CD4-positive, alpha-beta T cell treated with Interferon alpha-2 for 1 hour (primary cell): Measurements from ENCODE around the gene LOC101059915.
"Not testable (repeated sequence)": the region's sequence is repeated elsewhere in the genome, so short reads cannot be mapped to it uniquely, and the experiment has no call there.

Source experiments
- DNase-seq, 2 donors: peaks; one replicate each; pipeline ENCODE4 v3.0.0-alpha.2; 2020 to 2022

The LOC101059915 gene

DNA sequence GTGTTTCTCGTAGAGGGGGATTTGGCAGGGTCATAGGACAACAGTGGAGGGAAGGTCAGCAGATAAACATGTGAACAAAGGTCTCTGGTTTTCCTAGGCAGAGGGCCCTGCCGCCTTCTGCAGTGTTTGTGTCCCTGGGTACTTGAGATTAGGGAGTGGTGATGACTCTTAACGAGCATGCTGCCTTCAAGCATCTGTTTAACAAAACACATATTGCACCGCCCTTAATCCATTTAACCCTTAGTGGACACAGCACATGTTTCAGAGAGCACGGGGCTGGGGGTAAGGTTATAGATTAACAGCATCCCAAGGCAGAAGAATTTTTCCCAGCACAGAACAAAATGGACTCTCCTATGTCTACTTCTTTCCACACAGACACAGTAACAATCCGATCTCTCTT lies 22.9 kb upstream of the LOC101059915 start:
- not testable (repeated sequence) for DNase-seq

DNA sequence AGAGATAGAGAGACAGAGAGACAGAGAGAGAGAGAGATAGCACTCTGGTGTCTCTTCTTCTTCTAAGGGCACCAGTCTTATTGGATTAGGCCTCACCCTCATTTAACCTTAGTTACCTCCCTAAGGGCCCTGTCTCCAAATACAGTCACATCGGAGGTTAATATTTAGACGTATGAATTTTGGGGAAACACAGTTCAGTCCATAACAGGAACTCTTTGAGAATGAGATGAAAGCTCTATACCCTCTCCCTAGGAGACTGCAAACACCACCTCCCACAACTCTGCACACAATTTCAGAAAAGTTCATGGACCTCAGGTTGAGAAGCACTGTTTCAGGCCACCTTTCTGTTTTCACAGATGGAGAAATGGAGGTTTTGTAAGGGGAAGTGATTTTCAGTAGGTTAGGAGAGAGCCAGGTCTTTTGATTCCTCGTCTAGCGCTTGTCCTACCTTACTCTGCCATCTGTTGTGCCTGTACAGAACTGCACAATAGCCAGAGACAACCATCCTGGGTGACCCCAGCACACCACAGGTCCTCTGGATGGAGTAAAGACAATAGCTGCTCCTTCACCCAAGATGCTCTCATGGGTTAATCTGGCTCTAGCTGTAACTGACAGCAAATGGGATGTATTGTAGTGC lies 16.9 kb upstream of the LOC101059915 start:
- peak in 1 of 2 donors; percentile 53 for DNase-seq

DNA sequence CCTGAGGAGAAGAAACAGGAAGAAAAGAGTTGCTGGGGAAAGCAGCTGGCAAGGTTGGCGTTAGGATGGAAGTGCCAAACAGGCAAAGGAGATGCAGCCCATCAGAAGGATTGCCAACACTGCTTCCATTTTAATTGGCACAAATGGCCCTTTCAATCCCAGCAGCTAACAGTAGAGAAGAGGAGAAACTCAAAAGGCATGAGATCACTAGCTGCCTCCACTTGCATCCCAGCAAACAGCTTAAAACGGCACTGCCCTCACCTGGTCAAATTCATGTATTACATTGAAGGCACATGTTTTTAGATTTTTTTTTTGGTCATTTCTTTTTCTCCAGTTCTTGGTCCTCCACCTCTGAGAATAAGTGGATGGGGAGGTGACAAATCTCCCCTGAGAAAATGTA lies 14.9 kb upstream of the LOC101059915 start:
- peak; percentile 45 to 68 for DNase-seq

DNA sequence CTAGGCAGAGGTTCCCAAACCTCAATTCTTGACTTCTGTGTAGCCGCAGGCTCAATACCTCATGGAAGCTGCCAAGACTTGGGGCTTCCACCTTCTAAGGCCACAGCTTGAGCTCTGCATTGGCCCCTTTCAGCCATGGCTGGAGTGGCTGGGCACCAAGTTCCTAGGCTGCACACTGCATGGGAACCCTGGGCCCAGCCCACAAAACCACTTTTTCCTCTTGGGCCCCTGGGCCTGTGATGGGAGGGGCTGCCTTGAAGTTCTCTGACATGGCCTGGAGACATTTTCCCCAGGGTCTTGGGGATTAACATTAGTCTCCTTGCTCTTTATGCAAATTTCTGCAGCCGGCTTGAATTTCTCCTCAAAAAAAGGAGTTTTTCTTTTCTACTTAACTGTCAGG lies 14.0 kb upstream of the LOC101059915 start:
- DNase-seq, result no peak

DNA sequence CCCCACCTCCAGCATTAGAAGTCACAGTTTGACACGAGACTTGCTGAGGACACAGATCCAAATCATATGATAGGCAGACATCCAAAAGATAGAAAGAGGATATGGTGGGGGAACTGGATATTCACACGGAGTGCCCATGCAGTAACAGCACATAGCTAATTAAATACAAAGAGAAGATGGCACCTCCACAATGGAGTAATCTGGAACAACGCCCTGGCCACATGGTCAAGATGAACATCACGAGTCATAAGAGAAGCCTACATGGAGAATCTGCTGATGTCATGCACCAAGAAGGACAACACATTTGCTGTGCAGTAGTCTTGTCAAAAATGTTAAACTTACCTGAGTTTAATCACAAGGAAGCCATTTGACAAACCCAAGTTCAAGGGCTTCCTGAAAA lies 10.1 kb upstream of the LOC101059915 start:
- no peak for DNase-seq

DNA sequence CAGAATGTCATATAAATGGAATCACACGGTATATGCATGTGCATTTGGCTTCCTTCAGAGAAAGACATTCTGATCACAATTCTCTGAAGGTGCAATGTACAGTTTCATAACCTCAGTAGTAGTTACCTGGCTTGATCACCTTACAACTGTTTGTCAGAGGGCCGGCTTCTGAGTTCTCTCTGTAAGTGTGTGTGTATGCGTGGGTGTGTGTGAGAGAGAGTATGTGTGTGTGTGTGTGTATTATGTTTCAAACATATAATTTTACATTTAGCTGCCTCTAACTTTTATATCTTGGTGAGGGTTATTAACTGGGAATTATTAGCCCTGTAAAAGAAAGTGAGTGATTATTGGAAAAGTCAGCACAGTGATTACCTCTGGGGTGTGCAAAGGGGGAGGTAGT lies 8.0 kb upstream of the LOC101059915 start:
- DNase-seq, result no peak

DNA sequence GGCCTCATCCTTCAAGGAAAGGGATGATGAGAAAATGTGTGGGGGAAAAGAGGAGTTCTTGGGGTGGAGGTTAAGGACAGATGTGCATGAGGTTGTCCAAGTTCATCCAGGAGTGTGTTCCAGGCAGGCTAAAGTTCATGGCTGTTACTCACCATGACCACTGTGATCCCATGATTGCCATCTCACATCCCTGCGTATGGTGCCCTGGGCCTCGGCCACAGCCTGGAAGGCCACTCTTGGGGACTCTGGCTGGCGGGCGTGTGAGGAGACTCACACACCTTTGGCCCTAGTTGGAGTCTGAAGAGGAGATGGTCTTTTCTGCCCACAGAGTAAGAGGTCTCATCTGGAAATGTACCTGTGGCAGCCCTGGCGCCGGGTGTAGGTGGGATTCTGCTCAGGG lies 7.4 kb upstream of the LOC101059915 start:
- no peak for DNase-seq

DNA sequence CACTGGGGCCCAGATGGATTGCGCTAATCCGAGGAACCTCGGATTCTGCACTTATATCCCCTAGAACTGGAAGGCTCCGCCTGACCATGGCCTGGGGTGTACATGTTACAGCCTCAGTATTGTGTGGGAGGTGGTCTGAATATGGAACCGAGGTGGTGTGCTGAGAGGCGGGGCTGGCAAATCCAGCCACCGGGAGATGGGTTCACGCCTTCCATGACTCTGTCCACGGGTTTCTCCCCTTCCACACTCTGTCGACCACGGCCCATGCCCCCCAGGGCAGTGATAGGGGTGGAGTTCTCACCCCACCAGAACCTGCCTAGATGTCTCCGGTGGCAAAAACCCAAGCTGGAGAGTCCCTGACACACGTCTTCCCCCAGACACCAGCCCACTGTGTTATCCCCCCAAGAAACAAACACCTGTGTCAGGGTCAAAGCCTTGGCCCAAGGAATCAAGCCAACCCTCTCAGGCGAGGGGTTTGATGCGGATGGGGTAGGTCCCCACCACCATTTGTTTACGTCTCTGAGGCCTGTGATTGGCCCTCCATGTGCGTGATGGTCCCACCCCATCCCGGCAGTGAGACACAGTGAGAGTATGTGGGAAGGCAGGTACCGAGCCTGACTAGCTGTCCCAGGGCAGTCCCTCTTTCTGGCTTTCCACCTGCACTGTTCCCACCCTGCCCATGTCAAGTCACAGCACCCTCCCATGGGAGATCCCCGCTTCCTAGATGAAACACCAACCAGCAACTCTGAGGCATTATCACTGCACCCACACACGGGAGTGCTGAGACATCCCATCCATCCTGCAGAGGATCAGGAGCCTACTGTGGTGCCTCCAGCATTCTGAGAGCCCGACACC lies 6.6 kb upstream of the LOC101059915 start:
- DNase-seq, result no peak

DNA sequence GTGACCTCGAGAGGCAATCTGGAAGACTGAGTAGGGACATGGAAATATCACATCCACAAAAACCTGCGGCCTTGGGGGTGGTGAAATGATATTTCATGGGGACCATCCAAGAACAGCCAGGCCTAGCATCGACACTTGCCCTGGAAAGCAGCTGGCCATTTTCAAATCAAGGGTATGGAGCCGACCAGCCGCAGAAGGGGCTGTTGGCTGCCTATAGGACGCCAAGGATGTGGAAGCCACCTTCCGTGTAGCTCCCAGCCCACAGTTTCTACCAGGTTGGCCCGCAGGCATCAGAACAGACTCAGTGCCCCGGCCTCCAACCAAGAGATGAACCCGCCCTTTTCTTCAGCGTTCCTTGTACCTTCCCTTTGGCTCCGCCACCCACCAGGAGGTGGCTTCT lies 5.4 kb upstream of the LOC101059915 start:
- DNase-seq, result no peak

DNA sequence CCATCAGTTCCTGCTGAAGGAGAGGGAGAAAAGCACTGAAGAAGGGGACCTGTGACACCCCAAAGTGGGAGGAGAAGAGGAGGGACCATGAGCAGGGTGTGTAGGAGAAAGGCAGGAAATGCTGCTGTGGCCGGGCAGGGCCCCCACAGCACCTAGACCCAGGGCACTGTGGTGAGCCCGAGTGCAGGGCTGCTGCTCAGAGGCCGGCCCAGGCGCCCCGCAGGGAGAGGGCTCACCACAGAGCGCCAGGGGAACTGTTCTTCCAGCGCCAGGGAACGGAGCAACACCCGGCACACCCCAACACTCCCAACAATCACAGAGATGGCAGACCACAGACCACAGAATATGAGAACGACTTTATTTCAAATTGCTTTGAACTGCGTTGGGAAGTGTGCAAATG lies 4.7 kb upstream of the LOC101059915 start:
- not testable (repeated sequence) for DNase-seq

GRCh38 chrX:71663238-71663637 lies 4.1 kb upstream of the LOC101059915 start:
- peak in 1 of 2 donors; percentile 53 for DNase-seq

- not testable (repeated sequence) for DNase-seq
Measured at GRCh38 chrX:71664202-71664601, 3.1 kb upstream of the LOC101059915 start.

DNA sequence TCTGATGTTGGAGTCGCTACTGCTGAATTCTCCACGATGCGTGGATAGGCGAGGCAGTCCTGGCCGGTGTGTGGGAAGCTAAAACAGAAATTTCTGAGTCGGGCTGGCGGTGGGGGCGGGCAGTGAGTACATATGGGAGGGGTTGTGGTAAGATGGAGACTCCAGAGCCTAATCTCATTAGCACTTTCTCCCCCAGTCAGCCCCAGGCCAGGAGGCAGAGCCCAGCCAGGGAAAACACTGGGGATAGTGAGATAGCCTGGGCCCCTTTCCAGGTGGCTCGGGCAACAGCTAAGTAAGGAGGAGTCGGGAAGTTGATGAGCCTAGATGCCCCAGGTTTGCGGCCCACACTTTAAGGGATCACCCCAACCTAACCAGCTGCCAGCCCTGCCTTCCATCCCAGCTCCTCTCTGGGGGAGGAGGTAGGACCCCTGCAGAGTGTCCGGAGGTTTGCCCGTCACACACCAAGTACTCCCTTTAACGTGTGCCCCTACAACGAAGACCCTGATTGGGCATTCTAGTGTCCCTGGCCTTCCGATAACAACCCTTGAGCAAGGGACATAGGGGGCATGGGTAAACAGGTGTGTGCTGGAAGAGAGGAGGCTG lies 2.4 kb upstream of the LOC101059915 start:
- DNase-seq, result no peak

GRCh38 chrX:71665747-71666146 lies 1.6 kb upstream of the LOC101059915 start:
- DNase-seq, result no peak

DNA sequence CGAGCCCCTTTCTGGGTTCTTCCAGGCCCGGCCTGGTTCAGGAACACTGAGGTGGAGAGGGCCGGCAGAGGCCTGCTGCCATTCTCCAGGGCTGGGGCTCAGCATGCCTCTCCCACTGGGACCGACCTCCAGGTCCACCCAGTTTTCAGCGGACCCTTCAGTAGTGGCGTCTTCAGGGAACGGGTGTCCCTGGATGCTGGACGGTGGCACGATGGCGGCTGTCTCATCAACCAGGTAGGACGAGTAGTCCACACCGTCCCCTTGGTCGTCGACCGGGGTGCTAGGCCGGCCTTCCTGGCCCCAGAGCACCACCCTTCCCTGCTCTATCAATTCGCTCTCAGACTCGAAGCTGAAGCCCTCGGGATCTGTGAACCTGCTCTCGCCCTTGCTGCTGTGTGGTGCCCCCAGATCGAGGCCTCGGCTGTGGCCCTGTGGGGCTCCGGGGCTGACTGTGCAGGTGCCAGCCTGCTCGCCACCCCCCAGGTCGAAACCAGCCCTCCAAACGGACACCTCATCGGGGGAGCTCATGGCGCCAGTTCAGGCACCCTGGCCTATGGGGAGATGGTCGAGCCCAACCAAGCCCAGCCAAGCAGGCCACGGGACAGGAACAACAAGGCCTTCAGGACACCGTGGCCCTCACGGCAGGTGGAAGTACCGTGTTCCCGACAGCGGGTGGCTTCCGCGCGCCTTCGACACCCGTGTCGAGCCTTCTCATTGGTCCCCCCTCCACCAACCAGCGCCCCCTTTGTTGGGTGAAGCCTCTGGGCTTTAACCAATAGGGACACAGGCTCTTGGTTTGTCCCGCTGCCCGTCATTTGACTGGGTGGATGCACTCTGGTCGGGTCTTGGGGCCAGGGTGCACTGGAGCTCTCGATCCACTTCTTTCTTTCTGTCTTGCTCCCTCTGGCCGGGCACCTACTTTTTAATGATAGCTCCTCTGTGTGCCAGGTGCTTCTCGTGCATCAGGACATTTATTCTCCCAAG lies 814 bp upstream of the LOC101059915 start:
- no peak for DNase-seq

- DNase-seq, result no peak
Measured at GRCh38 chrX:71668248-71668595, 876 bp downstream of the LOC101059915 start.

- DNase-seq, result no peak
Measured at GRCh38 chrX:71669492-71669891, 2.1 kb downstream of the LOC101059915 start.

DNA sequence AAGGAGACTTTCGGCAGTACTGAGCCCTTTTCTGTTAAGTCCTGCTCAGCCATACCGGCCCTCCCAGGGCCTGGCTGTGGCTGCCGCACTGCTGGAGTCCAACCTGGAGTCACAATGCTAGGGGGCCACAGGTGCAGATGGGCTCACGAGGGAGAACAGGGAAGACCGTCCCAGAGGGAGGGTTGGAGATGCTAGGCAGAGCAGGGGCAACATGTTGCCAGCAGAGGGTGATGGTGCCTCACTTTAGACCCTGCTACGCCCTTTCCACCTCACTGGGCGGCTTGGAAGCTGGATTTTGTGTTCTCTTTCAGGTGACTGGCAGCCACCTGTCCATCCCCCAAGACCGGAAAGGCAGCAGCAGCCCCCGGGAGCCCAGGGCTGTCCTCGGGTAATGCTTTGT lies 2.6 kb downstream of the LOC101059915 start:
- peak in 1 of 2 donors; percentile 32 for DNase-seq

GRCh38 chrX:71671043-71671780 lies 3.9 kb downstream of the LOC101059915 start:
- DNase-seq, result no peak

DNA sequence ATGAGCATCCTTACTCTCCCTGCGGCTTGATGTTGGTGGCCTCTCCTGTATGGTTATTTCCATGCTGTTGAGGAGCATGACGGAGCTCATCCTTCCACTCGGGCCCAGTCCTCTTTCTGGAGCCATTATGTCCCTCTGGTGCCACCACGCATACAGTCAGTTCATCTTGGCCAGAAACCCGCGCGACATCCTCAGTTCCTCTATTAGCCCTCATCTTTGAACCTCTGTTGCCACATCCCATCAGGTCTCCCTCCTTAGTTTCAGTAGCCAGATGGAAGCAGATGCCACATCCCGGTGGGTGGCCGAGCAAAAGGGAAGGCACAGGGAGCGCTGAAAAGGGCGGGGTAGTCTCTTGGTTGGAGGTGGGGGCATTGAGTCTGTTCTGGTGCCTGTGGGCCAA lies 4.6 kb downstream of the LOC101059915 start:
- no peak for DNase-seq

DNA sequence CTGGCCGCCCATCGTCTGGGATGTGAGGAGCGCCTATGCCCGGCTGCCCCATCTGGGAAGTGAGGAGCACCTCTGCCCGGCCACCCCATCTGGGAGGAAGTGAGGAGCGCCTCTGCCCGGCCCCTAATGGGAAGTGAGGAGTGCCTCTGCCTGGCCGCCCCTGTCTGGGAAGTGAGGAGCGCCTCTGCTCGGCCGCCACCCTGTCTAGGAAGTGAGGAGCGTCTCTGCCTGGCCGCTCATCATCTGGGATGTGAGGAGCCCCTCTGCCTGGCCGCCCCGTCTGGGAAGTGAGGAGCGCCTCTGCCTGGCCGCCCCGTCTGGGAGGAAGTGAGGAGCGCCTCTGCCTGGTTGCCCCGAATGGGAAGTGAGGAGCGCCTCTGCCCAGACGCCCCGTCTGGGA lies 8.3 kb downstream of the LOC101059915 start:
- not testable (repeated sequence) for DNase-seq
